ENCODE measurements around the gene GRIN3B. TPM values are rescaled to one million over a fixed set of nuclear protein-coding genes. Genes with fewer than 3 reads are reported as not detected.
A peak's percentile ranks its signal among the peaks of the same experiment; 100 is the strongest.

GRIN3B gene
- total and polyA plus RNA-seq, 9 of the 15 experiments (the other 6 are each of a cell fraction or from before 2014, with no cell fraction given): 0.06 to 0.95 (median 0.19) TPM; not detected in 6

DNA sequence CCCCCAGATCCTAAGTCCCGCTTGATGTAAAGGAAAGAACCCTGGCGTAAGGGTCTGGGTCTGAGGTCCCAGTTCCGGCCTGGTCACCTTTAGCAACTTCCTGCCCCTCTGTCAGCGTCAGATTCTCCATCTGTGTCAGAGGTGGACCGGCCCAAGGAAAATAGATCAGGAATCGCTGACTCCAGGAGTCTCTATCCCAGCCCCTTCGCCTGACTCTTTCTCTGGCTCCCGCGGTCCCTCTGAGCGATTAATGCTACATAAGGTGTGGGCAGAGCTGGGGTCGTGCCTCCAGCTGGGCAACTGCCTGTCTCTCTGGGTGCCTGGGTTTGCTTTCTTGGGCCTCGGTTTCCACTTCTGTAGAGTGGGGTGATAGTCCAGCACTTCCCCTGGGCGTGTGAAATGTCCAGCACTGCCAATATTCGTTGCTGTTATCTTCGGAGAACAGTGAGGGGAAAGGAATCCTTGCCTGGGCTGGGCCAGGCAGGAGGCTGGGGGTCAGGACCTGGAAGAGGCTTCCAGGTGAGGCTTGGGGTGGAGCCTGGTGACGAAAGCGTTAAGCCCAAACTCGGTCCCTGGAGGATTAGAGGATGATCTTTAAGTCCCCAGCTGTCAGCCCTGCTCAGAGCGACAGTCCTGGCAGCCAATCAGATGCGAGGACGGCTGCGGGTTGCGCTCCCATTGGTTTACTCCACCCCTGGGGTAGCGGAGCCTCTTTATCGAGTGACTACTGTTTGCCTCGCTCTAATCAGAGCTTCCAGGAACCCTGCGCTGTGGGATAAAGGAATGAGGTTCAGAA, 40.5 kb downstream of the GRIN3B start (continued):
- no peak for TF ChIP-seq MAFK (IDR thresholded peaks at IDR 0.05; ENCODE audit: low read length)
- TF ChIP-seq TAF9B (IDR thresholded peaks at IDR 0.05; ENCODE audit: partially characterized antibody): no peak
- TF ChIP-seq, protein P1, sequence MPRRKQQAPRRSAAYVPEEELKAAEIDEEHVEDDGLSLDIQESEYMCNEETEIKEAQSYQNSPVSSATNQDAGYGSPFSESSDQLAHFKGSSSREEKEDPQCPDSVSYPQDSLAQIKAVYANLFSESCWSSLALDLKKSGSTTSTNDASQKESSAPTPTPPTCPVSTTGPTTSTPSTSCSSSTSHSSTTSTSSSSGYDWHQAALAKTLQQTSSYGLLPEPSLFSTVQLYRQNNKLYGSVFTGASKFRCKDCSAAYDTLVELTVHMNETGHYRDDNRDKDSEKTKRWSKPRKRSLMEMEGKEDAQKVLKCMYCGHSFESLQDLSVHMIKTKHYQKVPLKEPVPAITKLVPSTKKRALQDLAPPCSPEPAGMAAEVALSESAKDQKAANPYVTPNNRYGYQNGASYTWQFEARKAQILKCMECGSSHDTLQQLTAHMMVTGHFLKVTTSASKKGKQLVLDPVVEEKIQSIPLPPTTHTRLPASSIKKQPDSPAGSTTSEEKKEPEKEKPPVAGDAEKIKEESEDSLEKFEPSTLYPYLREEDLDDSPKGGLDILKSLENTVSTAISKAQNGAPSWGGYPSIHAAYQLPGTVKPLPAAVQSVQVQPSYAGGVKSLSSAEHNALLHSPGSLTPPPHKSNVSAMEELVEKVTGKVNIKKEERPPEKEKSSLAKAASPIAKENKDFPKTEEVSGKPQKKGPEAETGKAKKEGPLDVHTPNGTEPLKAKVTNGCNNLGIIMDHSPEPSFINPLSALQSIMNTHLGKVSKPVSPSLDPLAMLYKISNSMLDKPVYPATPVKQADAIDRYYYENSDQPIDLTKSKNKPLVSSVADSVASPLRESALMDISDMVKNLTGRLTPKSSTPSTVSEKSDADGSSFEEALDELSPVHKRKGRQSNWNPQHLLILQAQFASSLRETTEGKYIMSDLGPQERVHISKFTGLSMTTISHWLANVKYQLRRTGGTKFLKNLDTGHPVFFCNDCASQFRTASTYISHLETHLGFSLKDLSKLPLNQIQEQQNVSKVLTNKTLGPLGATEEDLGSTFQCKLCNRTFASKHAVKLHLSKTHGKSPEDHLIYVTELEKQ (CRISPR knock-in tag; IDR thresholded peaks at IDR 0.05): no peak
- no peak for TF ChIP-seq ZNF407 (IDR thresholded peaks at IDR 0.05; ENCODE audit: low read depth)
- TF ChIP-seq SP2 (IDR thresholded peaks at IDR 0.05; ENCODE audit: extremely low read depth, low read depth, low read length, poor library complexity, severe bottlenecking): peak; percentile 93
- TF ChIP-seq ZNF561 (CRISPR knock-in tag; conservative IDR thresholded peaks at IDR 0.05): no peak
- TF ChIP-seq, protein P2, sequence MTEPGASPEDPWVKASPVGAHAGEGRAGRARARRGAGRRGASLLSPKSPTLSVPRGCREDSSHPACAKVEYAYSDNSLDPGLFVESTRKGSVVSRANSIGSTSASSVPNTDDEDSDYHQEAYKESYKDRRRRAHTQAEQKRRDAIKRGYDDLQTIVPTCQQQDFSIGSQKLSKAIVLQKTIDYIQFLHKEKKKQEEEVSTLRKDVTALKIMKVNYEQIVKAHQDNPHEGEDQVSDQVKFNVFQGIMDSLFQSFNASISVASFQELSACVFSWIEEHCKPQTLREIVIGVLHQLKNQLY (CRISPR knock-in tag; conservative IDR thresholded peaks at IDR 0.05): no peak
- TF ChIP-seq ZNF224 (CRISPR knock-in tag; IDR thresholded peaks at IDR 0.05): no peak
- TF ChIP-seq ILF3 (IDR thresholded peaks at IDR 0.05; ENCODE audit: borderline replicate concordance): no peak
- TF ChIP-seq ZNF589 (CRISPR knock-in tag; IDR thresholded peaks at IDR 0.05; ENCODE audit: low read depth): no peak
- no peak for TF ChIP-seq NUFIP1 (IDR thresholded peaks at IDR 0.05; ENCODE audit: partially characterized antibody)
- TF ChIP-seq, protein P3, sequence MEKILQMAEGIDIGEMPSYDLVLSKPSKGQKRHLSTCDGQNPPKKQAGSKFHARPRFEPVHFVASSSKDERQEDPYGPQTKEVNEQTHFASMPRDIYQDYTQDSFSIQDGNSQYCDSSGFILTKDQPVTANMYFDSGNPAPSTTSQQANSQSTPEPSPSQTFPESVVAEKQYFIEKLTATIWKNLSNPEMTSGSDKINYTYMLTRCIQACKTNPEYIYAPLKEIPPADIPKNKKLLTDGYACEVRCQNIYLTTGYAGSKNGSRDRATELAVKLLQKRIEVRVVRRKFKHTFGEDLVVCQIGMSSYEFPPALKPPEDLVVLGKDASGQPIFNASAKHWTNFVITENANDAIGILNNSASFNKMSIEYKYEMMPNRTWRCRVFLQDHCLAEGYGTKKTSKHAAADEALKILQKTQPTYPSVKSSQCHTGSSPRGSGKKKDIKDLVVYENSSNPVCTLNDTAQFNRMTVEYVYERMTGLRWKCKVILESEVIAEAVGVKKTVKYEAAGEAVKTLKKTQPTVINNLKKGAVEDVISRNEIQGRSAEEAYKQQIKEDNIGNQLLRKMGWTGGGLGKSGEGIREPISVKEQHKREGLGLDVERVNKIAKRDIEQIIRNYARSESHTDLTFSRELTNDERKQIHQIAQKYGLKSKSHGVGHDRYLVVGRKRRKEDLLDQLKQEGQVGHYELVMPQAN (IDR thresholded peaks at IDR 0.05; ENCODE audit: borderline replicate concordance): peak; percentile 47

All from K562 (cell line).